AG20443 (cell line): Measurements from ENCODE around the gene OTOG.

ENCODE experiments used
- DNase-seq: peaks from one replicate; pipeline ENCODE4 v3.0.0; 2012; ENCODE audit warnings: low spot score, mixed read lengths

OTOG gene

DNA sequence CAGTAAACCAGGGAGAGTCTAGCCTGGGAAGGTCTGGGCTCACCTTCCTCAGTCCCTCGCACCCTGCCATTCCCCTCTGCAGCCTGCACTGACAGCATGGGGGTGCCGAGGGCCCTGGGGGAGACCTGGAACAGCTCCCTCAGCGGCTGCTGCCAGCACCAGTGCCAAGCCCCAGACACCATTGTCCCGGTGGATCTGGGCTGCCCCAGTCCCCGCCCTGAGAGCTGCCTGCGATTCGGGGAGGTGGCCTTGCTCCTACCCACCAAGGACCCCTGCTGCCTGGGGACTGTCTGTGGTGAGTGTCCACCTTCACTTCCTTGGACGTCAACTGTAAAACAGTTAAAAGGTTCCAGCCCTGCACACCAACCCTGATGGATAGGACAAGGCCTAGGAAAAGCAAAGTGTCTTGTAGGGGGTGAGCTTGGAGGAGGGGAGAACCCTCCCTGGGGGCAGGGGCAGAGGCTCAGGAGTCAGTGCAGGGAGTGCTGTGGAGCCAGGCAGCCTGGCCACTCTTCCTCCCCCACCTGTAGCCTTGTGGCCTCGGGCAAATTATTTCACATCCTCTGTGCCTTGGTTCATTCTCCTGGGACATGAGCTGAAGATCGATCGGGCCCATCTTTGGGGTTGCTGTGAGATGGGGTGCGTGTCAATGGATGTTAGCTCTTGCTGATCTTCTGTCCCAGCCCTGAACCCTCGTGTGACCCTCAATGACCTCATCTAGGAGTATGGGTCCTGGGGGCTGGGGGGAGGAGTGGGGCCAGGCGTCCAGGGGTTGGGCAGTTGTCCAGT is 87.1 kb downstream of the OTOG start:
- no peak for DNase-seq

DNA sequence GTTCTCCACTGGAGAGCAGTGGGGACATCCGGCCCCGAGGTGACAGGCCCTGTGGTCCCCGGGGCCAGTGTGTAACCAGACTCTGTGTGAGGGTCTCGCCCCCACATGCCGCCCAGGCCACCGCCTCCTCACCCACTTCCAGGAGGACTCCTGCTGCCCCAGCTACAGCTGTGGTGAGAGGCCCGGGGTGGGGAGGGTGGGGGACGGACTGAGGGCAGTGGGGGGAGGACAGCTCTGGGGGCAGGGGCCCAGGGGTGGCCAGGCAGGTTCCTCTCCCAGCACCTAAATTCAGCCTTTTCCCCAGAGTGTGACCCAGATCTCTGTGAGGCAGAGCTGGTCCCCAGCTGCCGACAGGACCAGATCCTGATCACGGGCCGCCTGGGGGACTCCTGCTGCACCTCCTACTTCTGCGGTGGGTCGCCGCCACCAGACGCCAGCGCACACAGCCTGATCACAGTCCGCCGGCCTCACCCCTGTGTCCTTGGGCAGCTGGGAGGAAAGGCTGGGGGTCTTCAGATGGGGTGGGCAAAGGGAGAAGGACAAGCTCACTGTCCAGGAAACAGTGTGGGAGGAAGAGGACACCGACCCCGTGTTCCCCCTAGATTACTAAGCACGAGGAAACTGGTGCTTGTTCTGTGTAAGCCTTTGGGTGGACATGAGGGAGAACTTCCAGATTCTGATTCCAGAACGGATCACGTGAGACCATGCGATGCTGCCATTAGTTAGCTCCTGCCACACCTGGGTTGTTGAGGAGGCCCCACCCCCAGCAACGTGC is 87.9 kb downstream of the OTOG start:
- no peak for DNase-seq

DNA sequence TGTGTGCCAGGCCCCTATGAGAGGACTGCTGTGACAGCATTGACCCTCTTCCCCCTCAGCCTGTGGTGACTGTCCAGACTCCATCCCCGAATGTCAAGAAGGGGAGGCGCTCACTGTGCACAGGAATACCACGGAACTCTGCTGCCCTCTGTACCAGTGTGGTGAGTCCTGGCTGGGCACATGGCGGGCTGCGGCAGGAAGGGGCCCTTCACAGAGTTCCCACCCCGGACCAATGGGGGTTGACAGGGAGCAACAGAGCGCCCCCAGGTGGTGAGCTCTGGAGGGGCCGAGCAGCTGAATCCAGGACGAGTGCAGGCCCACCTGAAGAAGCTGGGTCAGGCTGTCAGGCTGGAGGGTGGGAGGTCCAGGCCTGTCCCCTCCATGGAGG is 88.5 kb downstream of the OTOG start:
- DNase-seq: no peak

DNA sequence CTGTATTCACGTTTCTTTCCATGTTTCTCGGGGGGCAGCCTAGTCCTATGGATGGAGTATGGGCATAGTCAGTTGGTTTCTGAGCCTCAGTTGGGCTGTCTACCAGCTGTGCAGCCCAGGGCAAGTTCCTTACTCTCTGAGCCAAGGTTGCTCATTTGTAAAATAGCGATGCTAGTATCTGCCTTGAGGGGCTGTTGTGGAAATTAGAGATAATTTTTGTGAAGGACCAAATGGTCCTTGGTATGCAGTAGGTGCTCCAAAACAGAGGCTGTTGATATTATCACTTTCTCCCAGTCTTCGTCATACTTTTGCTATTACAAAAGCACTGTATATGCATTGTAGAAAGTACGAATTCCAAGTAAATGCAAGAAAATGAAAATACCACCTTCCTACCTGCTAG is 89.7 kb downstream of the OTOG start:
- DNase-seq: no peak

DNA sequence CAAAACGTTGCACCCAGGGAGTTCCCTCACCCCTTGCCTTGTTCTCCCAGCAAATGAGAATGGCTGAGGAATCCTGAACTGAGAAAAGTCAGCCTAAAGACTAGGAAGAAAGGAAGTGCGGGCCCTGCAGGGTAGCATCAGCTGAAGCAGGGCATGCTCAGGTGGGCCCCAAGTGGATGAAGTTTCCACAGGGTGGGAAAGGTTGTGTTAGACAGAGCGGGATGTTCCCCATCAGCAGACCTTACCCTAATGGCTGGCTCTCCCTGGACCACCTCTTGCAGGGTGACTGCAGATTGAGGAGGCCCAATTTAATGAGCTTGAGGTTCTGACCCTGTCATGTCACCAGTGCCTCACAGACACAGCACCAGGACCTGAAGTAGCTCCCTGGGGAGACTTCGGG is 90.8 kb downstream of the OTOG start:
- no peak for DNase-seq

DNA sequence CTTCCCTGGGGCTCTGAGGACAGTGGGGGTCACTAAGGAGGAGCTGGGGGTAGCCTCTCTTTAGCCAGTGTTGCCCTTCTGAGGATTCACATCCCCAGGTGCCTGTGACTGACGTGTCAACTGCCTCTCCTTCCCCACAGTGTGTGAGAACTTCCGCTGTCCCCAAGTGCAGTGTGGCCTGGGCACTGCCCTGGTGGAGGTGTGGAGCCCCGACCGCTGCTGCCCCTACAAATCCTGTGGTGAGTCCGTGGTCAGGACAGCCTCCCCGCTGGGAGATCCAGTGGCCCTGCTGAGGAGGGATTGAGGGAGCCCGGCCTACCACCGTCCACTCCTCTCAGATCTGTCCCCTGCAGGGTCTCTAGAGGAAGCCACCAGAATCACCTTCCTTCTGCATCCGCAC is 91.3 kb downstream of the OTOG start:
- no peak for DNase-seq

DNA sequence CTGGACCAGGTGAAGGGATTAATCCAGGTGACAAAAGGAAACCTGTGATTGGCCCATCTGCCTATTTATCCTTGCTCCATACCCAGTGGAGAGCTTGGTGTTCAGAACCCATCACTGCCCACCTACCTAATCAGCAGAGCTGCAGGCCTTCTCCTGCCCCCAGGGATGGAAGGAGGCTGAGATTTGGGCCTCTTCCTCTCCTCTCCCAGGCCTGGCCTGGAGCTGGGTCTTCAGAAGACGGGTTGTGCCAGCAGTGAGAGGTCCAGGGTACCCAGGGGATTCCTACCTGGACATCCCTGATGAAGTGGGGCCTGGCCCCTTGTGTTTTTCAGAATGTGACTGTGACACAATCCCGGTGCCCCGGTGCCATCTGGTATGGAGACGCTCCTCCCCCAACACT is 92.0 kb downstream of the OTOG start:
- no peak for DNase-seq

DNA sequence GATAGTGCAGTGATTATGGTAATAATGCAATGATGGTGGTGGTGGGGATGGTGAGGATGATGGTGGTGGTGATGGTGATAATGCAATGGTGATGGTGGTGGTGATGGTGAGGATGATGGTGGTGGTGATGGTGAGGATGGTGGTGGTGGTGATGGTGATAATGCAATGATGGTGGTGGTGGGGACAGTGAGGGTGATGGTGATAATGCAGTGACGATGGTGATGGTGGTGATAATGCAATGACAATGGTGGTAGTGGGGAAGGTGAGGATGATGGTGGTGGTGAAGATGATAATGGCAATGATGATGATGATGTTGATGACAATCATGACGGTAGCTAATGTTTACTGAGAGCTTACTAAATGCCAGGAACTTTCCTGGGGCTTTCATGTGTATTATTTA is 92.7 kb downstream of the OTOG start:
- DNase-seq: no peak

DNA sequence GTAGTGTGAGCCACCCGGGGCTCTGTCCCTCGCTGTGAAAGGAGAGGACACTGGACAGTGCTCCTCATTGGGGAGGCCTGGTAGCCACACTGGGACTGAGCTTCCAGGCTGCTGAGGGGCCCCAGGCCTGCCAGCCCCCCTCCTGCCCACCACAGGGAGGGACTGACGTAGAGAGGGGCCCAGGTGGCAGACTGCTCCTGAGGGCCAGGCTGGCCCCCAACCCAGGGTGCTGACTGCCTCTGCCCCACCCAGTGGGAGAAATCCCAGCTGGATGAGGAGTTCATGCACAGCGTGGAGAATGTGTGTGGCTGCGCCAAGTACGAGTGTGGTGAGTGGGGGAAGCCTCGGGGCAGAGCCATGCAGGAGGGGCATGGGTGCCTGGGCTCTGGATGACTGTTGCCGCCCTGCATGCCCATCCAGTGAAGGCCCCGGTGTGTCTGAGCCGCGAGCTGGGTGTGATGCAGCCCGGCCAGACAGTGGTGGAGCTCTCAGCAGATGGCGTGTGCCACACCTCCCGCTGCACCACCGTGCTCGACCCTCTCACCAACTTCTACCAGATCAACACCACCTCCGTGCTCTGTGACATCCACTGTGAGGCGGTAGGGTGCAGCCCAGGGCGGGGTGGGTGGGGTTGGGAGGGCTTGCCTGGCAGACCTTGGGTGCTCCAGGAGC is 93.6 kb downstream of the OTOG start:
- DNase-seq: no peak

DNA sequence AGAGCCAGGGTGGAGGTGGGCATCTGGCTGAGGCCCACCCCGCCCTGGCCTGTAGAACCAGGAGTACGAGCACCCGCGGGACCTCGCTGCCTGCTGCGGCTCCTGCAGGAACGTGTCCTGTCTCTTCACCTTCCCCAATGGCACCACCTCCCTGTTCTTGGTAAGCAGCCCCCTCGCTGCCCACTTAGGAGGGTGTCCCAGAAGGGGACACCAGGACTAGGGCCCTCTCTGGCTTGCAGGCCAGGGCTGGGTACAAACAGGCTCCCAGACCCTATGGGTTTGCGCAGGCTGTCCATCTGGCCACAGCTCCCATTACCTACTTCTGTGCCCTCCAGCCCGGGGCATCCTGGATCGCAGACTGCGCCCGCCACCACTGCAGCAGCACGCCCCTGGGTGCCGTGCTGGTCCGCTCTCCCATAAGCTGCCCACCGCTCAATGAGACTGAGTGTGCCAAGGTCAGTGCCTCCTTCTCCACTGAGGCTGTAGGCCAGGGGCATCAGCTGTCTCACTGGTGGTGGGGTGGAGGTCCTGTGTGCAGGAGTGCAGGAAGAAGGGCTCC is 94.8 kb downstream of the OTOG start:
- no peak for DNase-seq

DNA sequence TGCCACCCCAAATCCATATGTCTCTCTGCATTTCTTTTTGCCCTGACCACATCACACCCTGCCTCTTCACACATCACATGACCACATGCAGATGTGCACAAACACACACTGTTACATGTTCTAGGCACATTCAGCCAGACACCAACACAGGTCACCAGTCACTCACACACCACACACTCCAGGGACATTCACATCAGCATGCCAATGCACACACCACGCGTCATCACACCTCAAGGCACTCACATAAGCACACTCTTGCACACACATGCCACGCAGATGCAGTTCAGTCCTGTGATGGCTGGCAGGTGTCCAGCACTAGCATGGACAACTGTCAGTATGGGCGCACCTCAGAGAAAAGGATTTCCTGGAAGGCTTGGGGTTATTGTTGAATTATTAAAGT is 95.3 kb downstream of the OTOG start:
- DNase-seq: no peak

DNA sequence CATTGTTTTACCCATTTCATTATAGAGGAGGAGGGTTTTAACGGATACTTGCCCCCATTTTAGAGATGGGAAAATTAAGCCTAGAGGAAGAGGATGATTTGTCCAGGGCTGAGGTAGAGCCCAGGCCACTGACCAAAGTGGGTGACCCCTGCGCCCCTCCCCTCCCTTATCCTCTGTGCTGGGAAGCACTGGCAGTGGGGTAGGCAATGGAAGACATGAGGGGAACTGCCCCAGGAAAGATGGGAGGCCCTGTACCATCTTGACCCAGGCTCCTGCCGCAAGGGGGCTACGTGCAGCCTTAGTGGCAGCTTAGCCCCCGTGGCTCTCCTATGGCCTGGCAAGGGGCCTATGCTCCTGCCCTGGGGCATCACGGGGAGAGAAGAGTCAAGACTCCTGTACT is 95.9 kb downstream of the OTOG start:
- no peak for DNase-seq

DNA sequence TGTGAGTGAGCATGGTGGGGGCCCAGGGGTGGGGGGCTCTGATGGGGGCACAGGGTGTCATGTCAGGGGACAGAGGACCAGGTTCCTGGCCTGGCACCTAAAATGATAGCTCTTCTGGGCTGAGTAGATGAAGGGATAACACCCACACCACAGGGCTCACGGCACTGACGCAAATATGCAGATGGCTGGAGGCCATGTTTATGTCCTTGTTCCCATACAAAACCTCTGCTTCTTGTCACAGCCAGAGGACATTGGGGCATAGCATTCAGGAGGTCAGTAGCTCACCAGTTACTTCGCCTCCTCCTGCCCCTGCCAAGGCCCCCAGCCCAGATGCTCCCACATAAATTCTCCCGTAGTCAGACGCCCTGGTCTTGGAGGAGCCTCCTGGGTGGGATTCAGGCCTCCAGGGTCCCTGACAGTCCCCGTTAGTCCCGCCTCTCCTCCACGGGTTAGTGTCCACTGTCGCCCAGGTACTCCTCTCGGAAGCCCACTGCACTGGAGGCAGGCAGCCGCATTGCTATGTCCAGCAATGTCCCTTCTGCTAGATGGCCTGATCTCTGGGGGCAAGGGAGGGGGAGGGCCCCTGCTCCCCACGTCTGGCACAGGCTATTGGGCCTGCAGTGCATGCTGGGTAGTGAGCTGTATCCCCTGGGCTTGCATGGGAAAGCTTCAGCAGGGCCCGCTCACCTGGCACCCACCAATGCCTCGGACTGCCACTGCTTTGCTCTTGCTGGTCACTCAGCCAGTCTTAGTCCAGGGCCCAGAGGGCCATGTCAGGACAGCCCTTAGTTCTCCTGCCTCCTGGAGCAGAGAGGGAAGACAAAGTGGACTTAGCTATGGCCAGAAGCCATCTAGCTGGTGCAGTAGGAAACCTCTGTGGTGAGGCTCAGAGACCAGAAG is 96.7 kb downstream of the OTOG start:
- DNase-seq: no peak

DNA sequence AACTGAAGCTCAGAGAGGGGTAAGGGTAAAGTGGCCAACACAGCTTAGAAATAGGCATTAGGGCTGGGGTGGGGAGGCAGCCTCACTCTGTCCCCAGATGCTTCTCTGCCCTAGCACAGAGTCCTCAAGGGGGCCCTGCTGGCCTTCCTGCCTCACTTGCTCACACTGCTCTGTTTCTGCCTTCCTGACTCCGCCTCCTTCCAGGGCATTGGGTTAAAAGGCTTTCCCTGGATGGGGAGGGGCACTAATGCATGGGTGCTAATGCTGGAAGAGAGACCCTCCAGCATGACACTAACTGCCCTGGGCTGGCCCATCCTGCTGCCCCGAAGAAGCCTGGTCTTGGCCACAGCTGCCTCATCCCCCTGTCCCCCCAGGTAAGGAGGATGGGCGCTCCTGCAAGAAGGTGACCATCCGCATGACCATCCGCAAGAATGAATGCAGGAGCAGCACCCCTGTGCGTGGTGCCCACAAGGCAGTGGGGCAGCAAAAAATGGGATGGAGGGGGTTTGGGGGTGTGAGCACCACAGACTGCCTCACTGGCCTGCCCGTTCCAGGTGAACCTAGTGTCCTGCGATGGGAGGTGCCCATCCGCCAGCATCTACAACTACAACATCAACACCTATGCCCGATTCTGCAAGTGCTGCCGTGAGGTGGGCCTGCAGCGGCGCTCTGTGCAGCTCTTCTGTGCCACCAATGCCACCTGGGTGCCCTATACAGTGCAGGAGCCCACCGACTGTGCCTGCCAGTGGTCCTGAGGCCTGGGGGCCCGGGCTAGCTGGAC is 98.3 kb downstream of the OTOG start:
- DNase-seq: no peak

DNA sequence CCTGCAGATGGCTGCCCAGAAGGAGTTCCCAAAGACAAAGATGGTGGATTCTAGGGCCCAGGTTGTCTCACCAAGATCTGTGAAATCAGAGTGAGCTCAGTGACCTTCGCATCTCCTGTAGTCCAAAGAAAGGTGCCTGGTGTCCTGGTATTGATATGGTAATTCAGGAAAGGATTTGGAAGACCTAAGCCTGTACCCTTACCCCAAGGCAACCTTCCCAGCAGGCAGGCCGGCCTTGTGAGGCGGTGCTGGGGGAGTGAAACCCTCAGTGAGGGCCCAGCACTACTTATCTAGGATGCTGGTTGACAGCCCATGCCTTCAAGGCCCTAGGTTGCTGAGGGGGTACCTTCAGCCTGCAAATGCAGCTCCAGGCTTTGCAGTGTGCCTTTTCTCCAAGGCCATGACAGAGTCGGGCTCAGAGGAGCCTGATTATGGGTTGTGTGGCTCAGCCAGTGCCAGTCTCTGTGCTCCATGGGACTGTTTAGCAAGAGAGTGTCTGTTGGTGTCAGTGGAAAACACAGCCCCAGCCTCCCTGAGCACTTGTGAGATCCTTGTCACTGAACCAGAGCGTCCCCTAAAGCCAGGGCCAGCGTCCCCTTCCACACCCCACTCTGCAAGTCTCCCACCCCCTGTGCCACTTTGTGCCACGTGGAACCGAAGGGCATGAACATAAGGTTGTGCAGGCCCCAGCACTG is 99.5 kb downstream of the OTOG start:
- DNase-seq: no peak

DNA sequence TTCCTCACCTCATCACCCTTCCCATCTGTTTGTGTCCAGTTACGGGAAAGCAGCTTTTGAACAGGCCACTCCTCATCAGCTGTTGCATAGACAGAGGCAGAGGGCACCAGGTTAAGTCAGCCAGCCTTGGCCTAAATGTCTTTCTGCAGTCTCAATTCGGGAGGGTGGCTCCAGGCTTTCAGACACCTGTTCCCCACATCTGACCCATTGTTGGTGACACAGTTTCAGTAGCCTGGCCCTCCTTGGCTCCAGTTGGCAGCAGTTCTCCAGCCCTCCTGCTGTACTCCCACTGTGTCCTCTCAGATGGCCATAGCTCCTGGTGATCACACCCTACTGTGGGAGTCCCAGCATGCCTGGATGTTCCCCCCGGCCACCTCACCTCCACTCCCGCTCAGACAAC is 101.5 kb downstream of the OTOG start:
- no peak for DNase-seq

DNA sequence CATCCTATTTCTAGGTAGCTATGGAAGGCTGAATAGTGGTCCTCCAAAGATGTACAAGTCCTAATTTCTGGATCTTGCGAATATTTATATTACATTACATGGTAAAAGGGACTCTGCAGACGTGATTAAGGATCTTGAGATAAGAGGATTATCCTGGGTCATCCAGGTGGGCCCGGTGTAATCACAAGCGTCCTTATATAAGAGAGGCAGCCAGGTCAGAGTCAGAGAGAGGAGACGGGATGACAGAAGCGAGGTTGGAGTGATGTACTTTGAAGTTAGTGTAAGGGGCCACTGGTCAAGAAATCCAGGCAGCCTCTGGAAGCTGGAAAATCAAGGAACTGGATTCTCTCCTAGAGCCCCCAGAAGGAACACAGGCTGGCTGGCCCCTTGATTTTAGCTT is 102.2 kb downstream of the OTOG start:
- no peak for DNase-seq

DNA sequence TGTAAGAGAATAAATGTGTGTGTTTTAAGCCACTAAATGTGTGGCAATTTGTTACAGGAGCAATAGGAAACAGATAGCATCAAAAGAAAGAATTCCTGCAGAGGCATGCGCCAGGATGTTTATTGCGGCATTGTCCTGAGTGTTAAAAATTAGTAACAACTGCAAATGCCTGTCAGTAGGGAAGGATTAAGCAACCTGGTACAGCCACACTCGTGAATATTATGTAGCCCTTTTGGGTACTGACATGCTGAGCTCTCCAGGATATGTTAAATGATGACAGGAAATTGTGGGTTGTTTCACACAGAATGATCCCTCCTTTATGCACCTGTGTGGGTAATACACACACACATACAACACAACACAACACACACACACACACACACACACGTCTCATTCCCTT is 102.6 kb downstream of the OTOG start:
- DNase-seq: no peak

DNA sequence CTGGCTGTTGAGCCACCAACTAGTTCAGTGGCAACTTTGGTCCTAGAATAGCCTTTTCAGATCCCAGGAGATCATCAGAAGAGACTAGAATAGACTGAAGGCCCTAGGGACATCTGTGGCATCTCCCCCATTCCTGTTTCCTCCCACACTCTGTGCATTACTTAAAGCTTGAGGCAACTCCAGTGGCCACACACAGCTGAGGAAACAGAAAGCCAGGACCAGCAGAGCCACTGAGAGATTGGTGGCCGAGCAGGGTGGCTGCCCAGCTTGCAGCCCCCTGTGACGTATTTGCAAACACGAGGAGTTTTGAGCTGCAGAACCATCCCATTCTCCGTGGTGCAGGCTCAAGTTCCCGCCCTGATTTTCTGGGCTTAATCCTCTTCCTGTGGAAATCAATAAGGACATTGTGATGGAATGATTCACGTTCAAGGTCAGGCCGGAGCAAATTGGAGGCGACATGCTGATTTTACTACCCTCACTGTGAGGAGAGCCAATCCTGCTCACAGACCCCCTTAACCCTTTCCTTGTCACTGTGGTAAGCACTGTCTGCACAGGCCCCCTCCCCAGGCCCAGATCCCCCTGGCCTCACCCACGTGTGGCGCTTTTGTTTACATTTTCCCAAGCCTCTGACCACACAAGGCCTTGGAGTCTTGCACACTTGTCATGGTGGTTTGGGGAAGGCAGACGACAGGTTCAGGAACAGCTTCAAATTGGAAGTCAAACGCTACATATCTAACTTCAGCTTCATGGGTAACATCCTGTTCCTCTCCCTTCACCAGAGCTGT is 103.3 kb downstream of the OTOG start:
- no peak for DNase-seq

DNA sequence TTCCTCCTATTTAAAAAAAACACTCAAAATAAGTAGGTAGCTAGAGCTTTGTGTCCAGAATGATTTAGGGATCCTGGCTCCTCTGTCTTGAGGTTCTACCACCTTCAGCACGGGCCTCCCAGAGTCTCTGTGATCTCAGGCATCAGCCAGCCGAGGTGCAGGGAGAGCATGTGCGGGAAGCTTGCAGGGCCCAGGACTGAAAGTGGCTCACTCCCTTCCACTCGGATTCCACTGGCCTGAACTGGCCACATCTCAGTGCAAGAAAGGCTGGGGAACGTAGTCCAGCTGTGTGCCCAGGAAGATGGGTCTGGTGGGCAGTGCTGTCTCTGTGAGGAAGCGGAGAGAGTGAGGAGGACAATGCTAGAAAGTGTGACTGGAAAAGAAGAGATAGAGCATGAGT is 104.0 kb downstream of the OTOG start:
- DNase-seq: no peak
